GM10248 (cell line): ENCODE data around the gene KCNH1.
"Not testable (repeated sequence)": the region's sequence is repeated elsewhere in the genome, so short reads cannot be mapped to it uniquely, and the experiment has no call there.

Experiments
- CTCF ChIA-PET: fragments of 300-600 bp; sonication (Branson Sonifier 250); formaldehyde crosslinking; extraction: SDS; loops from one replicate; lab custom pipeline; 2021; ENCODE audit warnings: antibody characterized with exemption; lab: Yijun Ruan, JAX
- POLR2A ChIA-PET: fragments of 350-650 bp; sonication (Branson Sonifier 250); formaldehyde crosslinking; extraction: SDS; loops from one replicate; lab custom pipeline; 2020; ENCODE audit warnings: antibody characterized with exemption; lab: Yijun Ruan, JAX
- DNase-seq: peaks from one replicate; pipeline ENCODE4 v3.0.0; 2012; ENCODE audit errors: extremely low spot score
- CTCF ChIP-seq: IDR thresholded peaks from 2 replicates; pipeline ENCODE4 v1.5.1; 2012; ENCODE audit warnings: mild to moderate bottlenecking, low read depth; ENCODE audit errors: extremely low read depth, missing control alignments, control extremely low read depth

The KCNH1 gene

GRCh38 chr1:210663730-210664573, 470.0 kb downstream of the KCNH1 start:
- POLR2A ChIA-PET: no interaction called here
- CTCF ChIA-PET: interaction anchor here (1.0 to 1.1 kb wide), 2 partner anchors 22 to 76 kb away, joined by 3 read pairs; no protein-coding TSS in a partner anchor
- DNase-seq: no peak
- TF ChIP-seq CTCF: no peak

GRCh38 chr1:210662291-210663050, 471.5 kb downstream of the KCNH1 start:
- ChIA-PET POLR2A (no interaction called here), CTCF (interaction anchor here (1.1 kb wide), 1 partner anchor 77 kb away, joined by 3 read pairs; no protein-coding TSS in a partner anchor)
- DNase-seq: no peak
- TF ChIP-seq CTCF: no peak

- DNase-seq, CTCF ChIA-PET, POLR2A ChIA-PET: not testable (repeated sequence)
Observed at GRCh38 chr1:210661520-210661919, 472.4 kb downstream of the KCNH1 start.

- CTCF ChIA-PET: no interaction called here
- DNase-seq: no peak
- POLR2A ChIA-PET: no interaction called here
- TF ChIP-seq CTCF: no peak
Observed at GRCh38 chr1:210657806-210658205, 476.1 kb downstream of the KCNH1 start.

GRCh38 chr1:210655511-210655910, 478.4 kb downstream of the KCNH1 start:
- no peak for DNase-seq
- ChIA-PET POLR2A (no interaction called here), CTCF (no interaction called here)
- no peak for TF ChIP-seq CTCF

- no peak for TF ChIP-seq CTCF
- CTCF ChIA-PET: no interaction called here
- DNase-seq: no peak
- POLR2A ChIA-PET: no interaction called here
Observed at GRCh38 chr1:210654176-210654981, 479.6 kb downstream of the KCNH1 start.

GRCh38 chr1:210653771-210654170, 480.2 kb downstream of the KCNH1 start:
- DNase-seq: no peak
- ChIA-PET POLR2A (no interaction called here), CTCF (no interaction called here)
- TF ChIP-seq CTCF: no peak
